HepG2 (cell line): Measurements from ENCODE around the gene CHRNA3. TPM values are rescaled to one million over a fixed set of nuclear protein-coding genes. Genes with fewer than 3 reads are reported as not detected.

Source experiments
- ATAC-seq: fragments of 200-7000 bp; cut with Tn5 transposase; 3 replicates; pipeline ENCODE4 v1.9.1; 2020; ENCODE audit warnings: mild to moderate bottlenecking, moderate library complexity
- BruUV-seq: library from RNA; stranded (reverse); fragments of 400-500 nt; replicated peaks from 2 replicates; lab custom pipeline; 2021; lab: Mats Ljungman, UMichigan
- CTCF ChIA-PET: fragments of 300-600 bp; formaldehyde crosslinking; extraction: SDS; loops from one replicate; lab custom pipeline; 2021; ENCODE audit warnings: low total read pairs, inconsistent platforms, low intra/inter-chr PET ratio; lab: Yijun Ruan, JAX
- POLR2A ChIA-PET: fragments of 350-600 bp; sonication (Branson Sonifier 250); formaldehyde crosslinking; loops from one replicate; lab custom pipeline; 2020; ENCODE audit warnings: antibody characterized with exemption, inconsistent platforms; lab: Yijun Ruan, JAX
- DNase-seq: peaks from one replicate; pipeline ENCODE4 v3.0.0-alpha.2; 2015; ENCODE audit warnings: low spot score
- FAIRE-seq: peaks from 3 replicates; lab custom pipeline; 2011; peaks lifted over from hg19 to GRCh38; lab: Jason Lieb, UNC
- H2AFZ ChIP-seq: one replicate; pipeline ENCODE4 v1.6.1; 2011; ENCODE audit warnings: low read length, inconsistent platforms
- H3K27ac ChIP-seq: fragments of 300-600 bp; 3 replicates; pipeline ENCODE4 v1.8.0; 2011; ENCODE audit warnings: mixed run types, mild to moderate bottlenecking, mixed read lengths, low read length, inconsistent platforms; ENCODE audit not compliant: insufficient read depth; ENCODE audit errors: extremely low read length
- H3K27me3 ChIP-seq, 2 experiments: fragments of 200-600 bp in 1 of 2; 2 replicates in 1 of 2; 3 replicates in 1 of 2; pipeline versions ENCODE4 v1.6.0 to v1.8.0; 2011; ENCODE audit warnings: low read length in 2 of 2, mild to moderate bottlenecking in 2 of 2, moderate library complexity in 2 of 2, inconsistent platforms in 1 of 2; ENCODE audit not compliant: insufficient read depth in 2 of 2, control insufficient read depth in 1 of 2
- H3K36me3 ChIP-seq, 2 experiments: fragments of 200-600 bp in 1 of 2; replicated peaks in 1 of 2; 2 replicates in 1 of 2; 3 replicates in 1 of 2; pipeline versions ENCODE4 v1.5.1 to v1.8.0; 2011; ENCODE audit warnings: low read length in 2 of 2, inconsistent platforms in 1 of 2; ENCODE audit not compliant: insufficient read depth in 2 of 2, control insufficient read depth in 1 of 2
- H3K4me1 ChIP-seq: 2 replicates; pipeline ENCODE4 v1.5.1; 2012; ENCODE audit warnings: low read length, inconsistent platforms; ENCODE audit not compliant: insufficient read depth
- H3K4me2 ChIP-seq: 2 replicates; pipeline ENCODE4 v1.6.0; 2011; ENCODE audit warnings: low read depth, low read length, inconsistent platforms
- H3K4me3 ChIP-seq, 3 experiments: fragments of 200-600 bp in 1 of 3; sonication (generic), shearing (Covaris generic) in 1 of 3; replicated peaks in 1 of 3; 2 replicates each; pipeline ENCODE4 v1.5.1; 2011 to 2016; ENCODE audit warnings: low read length in 3 of 3, inconsistent platforms in 2 of 3, low read depth in 2 of 3, mild to moderate bottlenecking in 2 of 3, control low read depth in 1 of 3, mixed read lengths in 1 of 3; ENCODE audit not compliant: insufficient read depth in 1 of 3
- H3K79me2 ChIP-seq: one replicate; pipeline ENCODE4 v1.6.1; 2011; ENCODE audit warnings: low read length, inconsistent platforms; ENCODE audit not compliant: insufficient read depth
- H3K9ac ChIP-seq: 2 replicates; pipeline ENCODE4 v1.6.0; 2011; ENCODE audit warnings: mild to moderate bottlenecking, low read depth, low read length, inconsistent platforms; ENCODE audit not compliant: insufficient read depth
- H3K9me3 ChIP-seq: 2 replicates; pipeline ENCODE4 v1.5.1; 2012; ENCODE audit warnings: mild to moderate bottlenecking, low read length
- H4K20me1 ChIP-seq: 2 replicates; pipeline ENCODE4 v1.6.0; 2011; ENCODE audit warnings: inconsistent platforms, mild to moderate bottlenecking, low read length, moderate library complexity; ENCODE audit not compliant: insufficient read depth
- ARNTL ChIP-seq: sonication (generic); formaldehyde crosslinking; IDR thresholded peaks from 2 replicates; pipeline ENCODE4 v1.4.0; 2020; ENCODE audit warnings: mild to moderate bottlenecking, missing genetic modification reagents
- BRCA1 ChIP-seq: sonication (generic); formaldehyde crosslinking; IDR thresholded peaks from 2 replicates; pipeline ENCODE4 v1.4.0; 2020; ENCODE audit warnings: missing genetic modification reagents
- HNF1B ChIP-seq: sonication (generic); formaldehyde crosslinking; IDR thresholded peaks from 2 replicates; pipeline ENCODE4 v1.5.1; 2020; ENCODE audit warnings: mild to moderate bottlenecking, moderate library complexity, missing genetic modification reagents
- LBX2 ChIP-seq: sonication (generic); formaldehyde crosslinking; IDR thresholded peaks from 2 replicates; pipeline ENCODE4 v1.5.0; 2020; ENCODE audit warnings: missing genetic modification reagents, mild to moderate bottlenecking, borderline replicate concordance
- MED8 ChIP-seq: sonication (generic); formaldehyde crosslinking; IDR thresholded peaks from 2 replicates; pipeline ENCODE4 v1.8.1; 2023; ENCODE audit warnings: mild to moderate bottlenecking, missing genetic modification reagents; ENCODE audit not compliant: insufficient replicate concordance
- RAD21 ChIP-seq: fragments of 450-650 bp; formaldehyde crosslinking; IDR thresholded peaks from 2 replicates; pipeline ENCODE4 v1.5.0; 2020; ENCODE audit warnings: mild to moderate bottlenecking
- ZNF552 ChIP-seq: sonication (generic); formaldehyde crosslinking; IDR thresholded peaks from 2 replicates; pipeline ENCODE4 v1.9.0; 2022; ENCODE audit warnings: missing genetic modification reagents, mild to moderate bottlenecking, borderline replicate concordance
- ZNF782 ChIP-seq: sonication (generic); formaldehyde crosslinking; IDR thresholded peaks from 2 replicates; pipeline ENCODE4 v1.4.0; 2020; ENCODE audit warnings: missing genetic modification reagents, mild to moderate bottlenecking, borderline replicate concordance
- WGBS: methylation state at CpG from one replicate; pipeline ENCODE4 v1.1.6; 2017; ENCODE audit warnings: low lambda C conversion rate; 5-methylcytosine and 5-hydroxymethylcytosine counted together
- in situ Hi-C: cut with HindIII; loops from 2 replicates; pipeline ENCODE4 v1.10.0; 2017; ENCODE audit warnings: low pct_unique_long_range_greater_than_20kb; ENCODE audit not compliant: extremely low pct_ligation_motif_present
- intact Hi-C: fragments of 100-400 bp; cut with micrococcal nuclease; formaldehyde crosslinking; loops from one replicate; pipeline ENCODE4 v1.10.0; 2022; ENCODE audit not compliant: unreplicated experiment
- polyA plus RNA-seq, 8 experiments: library from polyadenylated mRNA; depleted of rRNA in 3 of 8; stranded (reverse) in 7 of 8; unstranded in 1 of 8; fragments of >200 nt; fragmentation: Illumina TruSeq in 4 of 8; extraction: Trizol in 4 of 8; gene quantifications; 2 replicates each; pipeline versions ENCODE4 v1.2.1 to v1.2.3, GENCODE V29; 2011 to 2016; ENCODE audit warnings: low read depth in 4 of 8, missing spikeins in 1 of 8, mixed read lengths in 1 of 8; ENCODE audit not compliant: insufficient read depth in 1 of 8
- total RNA-seq, 5 experiments: library from RNA; depleted of rRNA; stranded (reverse); fragments of >200 nt; fragmentation: Illumina TruSeq; extraction: Trizol; gene quantifications; 2 replicates each; pipeline ENCODE4 v1.2.3, GENCODE V29; 2016; ENCODE audit warnings: low read depth in 1 of 5

The CHRNA3 gene
- total and polyA plus RNA-seq, 2 of the 13 experiments (the other 11 are each of a cell fraction or from before 2014, with no cell fraction given), result not detected

GRCh38 chr15:78618490-78618934 is 2.3 kb downstream of the CHRNA3 start (continued):
- TF ChIP-seq LBX2 (CRISPR knock-in tag) (no peak), ZNF552 (CRISPR knock-in tag) (no peak), ZNF782 (CRISPR knock-in tag) (no peak), ARNTL (CRISPR knock-in tag) (no peak), RAD21 (CRISPR knock-in tag) (peak; percentile 59)

GRCh38 chr15:78618064-78618463 is 2.7 kb downstream of the CHRNA3 start:
- Histone ChIP-seq H3K9ac (no peak overlapping the region), H3K27me3 (peaks cover 3 to 39% of the 10 kb centered on the region in 2 experiments; a peak in 4 of 5 replicates), H3K4me3 (no peak overlapping the region), H3K4me2 (no peak overlapping the region), H4K20me1 (no peaks in the 10 kb centered on the region), H3K36me3 (no peaks in the 10 kb centered on the region), H3K79me2 (no peaks in the 10 kb centered on the region), H2AFZ (no peak overlapping the region), H3K4me1 (no peaks in the 10 kb centered on the region), H3K27ac (no peak overlapping the region), H3K9me3 (no peaks in the 10 kb centered on the region)
- peak; percentile 7; the same call in 1 of the 3 replicates for ATAC-seq
- ChIA-PET CTCF (interaction anchor here (1.2 to 2.3 kb wide), 4 partner anchors 21 to 133 kb away, joined by 3 to 20 read pairs (median 8); no protein-coding TSS in a partner anchor), POLR2A (no interaction called here)
- 66% methylated on average over 6 of the region's 8 CpGs for WGBS
- in situ Hi-C loops (no loop called here), intact Hi-C loops (loop anchor here (1.0 kb wide), 2 partner anchors 91 to 133 kb away; no protein-coding TSS in a partner anchor)
- no peak for FAIRE-seq
- BruUV-seq, result no TSS peak
- DNase-seq, result no peak
- TF ChIP-seq MED8 (CRISPR knock-in tag) (no peak), BRCA1 (CRISPR knock-in tag) (no peak), HNF1B (CRISPR knock-in tag) (0 out of 2 replicates have a peak, but pooled peaks have one; percentile 9)
